Measurements from ENCODE around the gene GCH1.

DNA sequence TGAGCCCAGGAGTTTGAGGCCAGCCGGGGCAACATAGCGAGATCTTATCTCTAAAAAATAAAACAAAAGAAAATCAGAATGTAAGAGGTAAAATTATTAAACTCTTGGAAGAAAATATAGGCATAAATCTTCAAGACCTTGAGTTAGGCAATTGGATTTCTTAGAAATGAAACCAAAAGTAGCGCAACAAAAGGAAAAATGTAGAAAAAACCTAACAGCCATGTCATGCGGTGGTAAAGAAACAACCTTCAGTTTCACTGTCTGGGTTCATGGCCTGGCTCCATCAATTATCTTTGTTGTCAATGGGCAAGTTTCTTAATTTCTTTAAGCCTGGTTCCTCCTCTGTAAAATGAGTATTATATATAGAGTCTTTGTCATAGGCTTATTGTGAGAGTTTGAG is 5.6 kb upstream of the GCH1 start:
- TF ChIP-seq, protein P1, sequence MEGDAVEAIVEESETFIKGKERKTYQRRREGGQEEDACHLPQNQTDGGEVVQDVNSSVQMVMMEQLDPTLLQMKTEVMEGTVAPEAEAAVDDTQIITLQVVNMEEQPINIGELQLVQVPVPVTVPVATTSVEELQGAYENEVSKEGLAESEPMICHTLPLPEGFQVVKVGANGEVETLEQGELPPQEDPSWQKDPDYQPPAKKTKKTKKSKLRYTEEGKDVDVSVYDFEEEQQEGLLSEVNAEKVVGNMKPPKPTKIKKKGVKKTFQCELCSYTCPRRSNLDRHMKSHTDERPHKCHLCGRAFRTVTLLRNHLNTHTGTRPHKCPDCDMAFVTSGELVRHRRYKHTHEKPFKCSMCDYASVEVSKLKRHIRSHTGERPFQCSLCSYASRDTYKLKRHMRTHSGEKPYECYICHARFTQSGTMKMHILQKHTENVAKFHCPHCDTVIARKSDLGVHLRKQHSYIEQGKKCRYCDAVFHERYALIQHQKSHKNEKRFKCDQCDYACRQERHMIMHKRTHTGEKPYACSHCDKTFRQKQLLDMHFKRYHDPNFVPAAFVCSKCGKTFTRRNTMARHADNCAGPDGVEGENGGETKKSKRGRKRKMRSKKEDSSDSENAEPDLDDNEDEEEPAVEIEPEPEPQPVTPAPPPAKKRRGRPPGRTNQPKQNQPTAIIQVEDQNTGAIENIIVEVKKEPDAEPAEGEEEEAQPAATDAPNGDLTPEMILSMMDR (IDR thresholded peaks at IDR 0.05), result no peak
- TF ChIP-seq EZH2 (IDR thresholded peaks at IDR 0.05) (no peak), EZH2phosphoT487 (IDR thresholded peaks at IDR 0.05) (no peak)
